DOHH2 (cell line): ENCODE results near the gene GPR173.

ENCODE experiments used
- H3F3A ChIP-seq: fragments of 200-600 bp; sonication (generic), shearing (Covaris generic); 2 replicates; pipeline ENCODE4 v1.6.0; 2016; ENCODE audit warnings: antibody characterized with exemption, mild to moderate bottlenecking; ENCODE audit not compliant: control insufficient read depth, insufficient read depth
- H3K27ac ChIP-seq: fragments of 200-600 bp; sonication (generic); 2 replicates; pipeline ENCODE4 v1.5.1; 2014; ENCODE audit warnings: low read depth, mild to moderate bottlenecking, low read length, moderate library complexity
- H3K27me3 ChIP-seq: fragments of 200-600 bp; sonication (generic); 2 replicates; pipeline ENCODE4 v1.6.1; 2014; ENCODE audit warnings: mild to moderate bottlenecking, low read length, mixed read lengths; ENCODE audit not compliant: control insufficient read depth
- H3K36me3 ChIP-seq: fragments of 200-600 bp; sonication (generic); 2 replicates; pipeline ENCODE4 v1.6.1; 2014; ENCODE audit warnings: mild to moderate bottlenecking, low read length, moderate library complexity, mixed read lengths; ENCODE audit not compliant: control insufficient read depth
- H3K4me1 ChIP-seq: fragments of 200-600 bp; sonication (generic); 2 replicates; pipeline ENCODE4 v1.6.1; 2014; ENCODE audit warnings: mild to moderate bottlenecking, low read length, mixed read lengths; ENCODE audit not compliant: control insufficient read depth
- H3K4me2 ChIP-seq: fragments of 200-600 bp; sonication (generic); 2 replicates; pipeline ENCODE4 v1.6.0; 2014; ENCODE audit warnings: mild to moderate bottlenecking, low read length, moderate library complexity
- H3K4me3 ChIP-seq: fragments of 200-600 bp; sonication (generic); 2 replicates; pipeline ENCODE4 v1.5.1; 2014; ENCODE audit warnings: mild to moderate bottlenecking, low read length, mixed read lengths
- H3K79me2 ChIP-seq: fragments of 200-600 bp; sonication (generic); 2 replicates; pipeline ENCODE4 v1.6.1; 2014; ENCODE audit warnings: mild to moderate bottlenecking, low read length, mixed read lengths; ENCODE audit not compliant: control insufficient read depth
- H3K9me2 ChIP-seq: fragments of 200-600 bp; sonication (generic); replicated peaks from 2 replicates; pipeline ENCODE4 v1.6.1; 2014; ENCODE audit warnings: mild to moderate bottlenecking, low read length, mixed read lengths; ENCODE audit not compliant: control insufficient read depth
- H3K9me3 ChIP-seq: fragments of 200-600 bp; sonication (generic); 2 replicates; pipeline ENCODE4 v1.6.1; 2014; ENCODE audit warnings: antibody characterized with exemption, low read length, mixed read lengths; ENCODE audit not compliant: control insufficient read depth, insufficient read depth
- H4K20me1 ChIP-seq: fragments of 200-600 bp; sonication (generic); 2 replicates; pipeline ENCODE4 v1.6.0; 2014; ENCODE audit warnings: low read depth, mild to moderate bottlenecking, antibody characterized with exemption, low read length, moderate library complexity; ENCODE audit not compliant: control insufficient read depth, insufficient read depth
- CTCF ChIP-seq: fragments of 200-600 bp; sonication (generic); IDR thresholded peaks from one replicate; pipeline ENCODE4 v1.5.1; 2014; ENCODE audit warnings: antibody characterized with exemption, mild to moderate bottlenecking, low read depth, low read length; ENCODE audit not compliant: poor library complexity, severe bottlenecking
- EZH2phosphoT487 ChIP-seq: fragments of 200-600 bp; sonication (generic); IDR thresholded peaks from 2 replicates; pipeline ENCODE4 v1.6.1; 2017; ENCODE audit warnings: borderline replicate concordance, mild to moderate bottlenecking, antibody characterized with exemption, low read length, moderate library complexity, mixed read lengths

GPR173 gene

GRCh38 chrX:53003111-53003510, 45.5 kb upstream of the GPR173 start:
- Histone ChIP-seq H3K36me3 (no peaks in the 10 kb centered on the region), H3K27me3 (no peaks in the 10 kb centered on the region), H3K79me2 (no peaks in the 10 kb centered on the region), H3K9me2 (no peaks in the 10 kb centered on the region), H4K20me1 (no peaks in the 10 kb centered on the region), H3K9me3 (no peaks in the 10 kb centered on the region), H3F3A (no peaks in the 10 kb centered on the region), H3K4me1 (peaks cover 13% of the 10 kb centered on the region), H3K4me3 (no peak overlapping the region), H3K27ac (no peak overlapping the region), H3K4me2 (no peak overlapping the region)
- TF ChIP-seq CTCF, result no peak
- TF ChIP-seq EZH2phosphoT487, result no peak

DNA sequence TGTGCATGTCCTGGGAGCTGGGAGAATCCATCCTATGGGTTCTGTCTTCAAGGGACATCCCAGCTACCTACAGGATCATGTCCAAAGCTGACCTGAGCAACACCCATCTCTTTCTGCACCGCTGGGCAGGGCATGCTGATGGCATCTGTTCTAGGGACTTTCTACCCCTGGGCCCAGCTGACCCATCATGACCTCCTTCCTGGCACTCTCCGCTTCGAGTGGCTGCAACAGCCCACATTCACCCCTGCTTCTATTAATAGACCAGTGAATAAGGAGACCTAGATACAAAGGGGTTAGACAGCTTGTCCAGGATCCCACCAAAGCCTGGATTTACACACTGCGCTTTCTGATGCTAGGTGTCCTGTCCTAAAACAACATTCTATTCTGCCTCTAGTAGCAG, 44.6 kb upstream of the GPR173 start:
- H3K4me3 ChIP-seq, result no peak overlapping the region
- no peaks in the 10 kb centered on the region for H3K36me3 ChIP-seq
- no peak for TF ChIP-seq CTCF
- TF ChIP-seq EZH2phosphoT487, result no peak
- peaks cover 13% of the 10 kb centered on the region for H3K4me1 ChIP-seq
- no peaks in the 10 kb centered on the region for H3K9me2 ChIP-seq
- no peaks in the 10 kb centered on the region for H4K20me1 ChIP-seq
- no peaks in the 10 kb centered on the region for H3K79me2 ChIP-seq
- no peaks in the 10 kb centered on the region for H3K9me3 ChIP-seq
- no peak overlapping the region for H3K4me2 ChIP-seq
- H3K27me3 ChIP-seq, result no peaks in the 10 kb centered on the region
- no peak overlapping the region for H3K27ac ChIP-seq
- H3F3A ChIP-seq, result no peaks in the 10 kb centered on the region

DNA sequence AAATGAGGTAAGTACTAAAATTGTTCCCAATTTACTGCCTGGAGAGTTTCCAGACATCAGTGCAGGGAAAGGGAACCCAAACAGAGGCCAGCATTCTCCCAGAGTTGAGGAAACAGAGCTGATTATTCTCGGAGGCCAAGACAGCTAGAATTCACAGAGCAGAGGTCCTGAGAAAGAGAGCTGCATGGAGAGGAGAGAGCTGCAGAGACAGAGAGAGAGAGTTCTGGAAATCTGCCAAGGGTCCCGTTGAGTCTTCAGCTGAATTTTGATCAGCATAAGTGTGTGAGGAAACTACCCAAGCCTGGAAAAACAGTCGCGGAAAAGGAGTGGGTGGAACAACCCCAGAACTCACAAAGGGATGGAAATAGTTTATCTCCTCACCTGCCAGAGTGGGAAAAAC, 43.8 kb upstream of the GPR173 start:
- no peaks in the 10 kb centered on the region for H3K27me3 ChIP-seq
- H3K79me2 ChIP-seq, result no peaks in the 10 kb centered on the region
- no peaks in the 10 kb centered on the region for H3F3A ChIP-seq
- H4K20me1 ChIP-seq, result no peaks in the 10 kb centered on the region
- no peak for TF ChIP-seq CTCF
- no peak for TF ChIP-seq EZH2phosphoT487
- H3K9me3 ChIP-seq, result no peaks in the 10 kb centered on the region
- no peaks in the 10 kb centered on the region for H3K9me2 ChIP-seq
- no peaks in the 10 kb centered on the region for H3K36me3 ChIP-seq
- H3K4me3 ChIP-seq, result no peak overlapping the region
- H3K27ac ChIP-seq, result no peak overlapping the region
- no peak overlapping the region for H3K4me2 ChIP-seq
- peaks cover 13% of the 10 kb centered on the region for H3K4me1 ChIP-seq

GRCh38 chrX:53005327-53005726, 43.3 kb upstream of the GPR173 start:
- TF ChIP-seq CTCF (no peak), EZH2phosphoT487 (no peak)
- Histone ChIP-seq H3K9me3 (no peaks in the 10 kb centered on the region), H3F3A (no peaks in the 10 kb centered on the region), H3K4me2 (no peak overlapping the region), H3K27me3 (no peaks in the 10 kb centered on the region), H3K79me2 (no peaks in the 10 kb centered on the region), H3K27ac (no peak overlapping the region), H3K9me2 (no peaks in the 10 kb centered on the region), H3K4me3 (no peak overlapping the region), H3K4me1 (peaks cover 11% of the 10 kb centered on the region), H4K20me1 (no peaks in the 10 kb centered on the region), H3K36me3 (no peaks in the 10 kb centered on the region)
